ENCODE results near the gene TMEM98. TPM values are rescaled to one million over a fixed set of nuclear protein-coding genes. Genes with fewer than 3 reads are reported as not detected.
"Not testable (repeated sequence)": the region's sequence is repeated elsewhere in the genome, so short reads cannot be mapped to it uniquely, and the experiment has no call there.

Gene TMEM98
- polyA plus RNA-seq, 12 donors: 27.5 to 83.9 (median 40.8) TPM; not detected in 1

- DNase-seq: peak; percentile 37
Observed at GRCh38 chr17:32912218-32912897, 15.6 kb upstream of the TMEM98 start.

- no peak for DNase-seq
Observed at GRCh38 chr17:32913593-32913992, 14.4 kb upstream of the TMEM98 start.

GRCh38 chr17:32914181-32914580 lies 13.8 kb upstream of the TMEM98 start:
- no peak for DNase-seq

- DNase-seq: no peak
Observed at GRCh38 chr17:32915245-32915644, 12.7 kb upstream of the TMEM98 start.

GRCh38 chr17:32916134-32916533 lies 11.8 kb upstream of the TMEM98 start:
- no peak for DNase-seq

- no peak for DNase-seq
Observed at GRCh38 chr17:32917081-32917480, 10.9 kb upstream of the TMEM98 start.

GRCh38 chr17:32917842-32918241 lies 10.1 kb upstream of the TMEM98 start:
- no peak for DNase-seq

GRCh38 chr17:32919876-32920275 lies 8.1 kb upstream of the TMEM98 start:
- not testable (repeated sequence) for DNase-seq

- DNase-seq: no peak
Observed at GRCh38 chr17:32920293-32920692, 7.7 kb upstream of the TMEM98 start.

GRCh38 chr17:32921017-32921416 lies 6.9 kb upstream of the TMEM98 start:
- DNase-seq: no peak

- DNase-seq: not testable (repeated sequence)
Observed at GRCh38 chr17:32923905-32924304, 4.0 kb upstream of the TMEM98 start.

- DNase-seq: no peak
Observed at GRCh38 chr17:32926183-32926582, 1.8 kb upstream of the TMEM98 start.

GRCh38 chr17:32926789-32927188 lies 1.2 kb upstream of the TMEM98 start:
- not testable (repeated sequence) for DNase-seq

GRCh38 chr17:32927201-32927723 lies 691 bp upstream of the TMEM98 start:
- DNase-seq: peak; percentile 17

- DNase-seq: peak; percentile 49
Observed at GRCh38 chr17:32928586-32929535, 908 bp downstream of the TMEM98 start.

GRCh38 chr17:32929588-32929987 lies 1.6 kb downstream of the TMEM98 start:
- no peak for DNase-seq

GRCh38 chr17:32930512-32930911 lies 2.6 kb downstream of the TMEM98 start:
- DNase-seq: no peak

- DNase-seq: no peak
Observed at GRCh38 chr17:32931686-32932085, 3.7 kb downstream of the TMEM98 start.

GRCh38 chr17:32933881-32934280 lies 5.9 kb downstream of the TMEM98 start:
- DNase-seq: no peak

GRCh38 chr17:32935726-32936125 lies 7.8 kb downstream of the TMEM98 start:
- no peak for DNase-seq

GRCh38 chr17:32936186-32936893 lies 8.4 kb downstream of the TMEM98 start:
- no peak for DNase-seq

- DNase-seq: peak; percentile 63
Observed at GRCh38 chr17:32936894-32937500, 9.0 kb downstream of the TMEM98 start.
